Measurements from ENCODE around the gene GPR45.

Gene GPR45

DNA sequence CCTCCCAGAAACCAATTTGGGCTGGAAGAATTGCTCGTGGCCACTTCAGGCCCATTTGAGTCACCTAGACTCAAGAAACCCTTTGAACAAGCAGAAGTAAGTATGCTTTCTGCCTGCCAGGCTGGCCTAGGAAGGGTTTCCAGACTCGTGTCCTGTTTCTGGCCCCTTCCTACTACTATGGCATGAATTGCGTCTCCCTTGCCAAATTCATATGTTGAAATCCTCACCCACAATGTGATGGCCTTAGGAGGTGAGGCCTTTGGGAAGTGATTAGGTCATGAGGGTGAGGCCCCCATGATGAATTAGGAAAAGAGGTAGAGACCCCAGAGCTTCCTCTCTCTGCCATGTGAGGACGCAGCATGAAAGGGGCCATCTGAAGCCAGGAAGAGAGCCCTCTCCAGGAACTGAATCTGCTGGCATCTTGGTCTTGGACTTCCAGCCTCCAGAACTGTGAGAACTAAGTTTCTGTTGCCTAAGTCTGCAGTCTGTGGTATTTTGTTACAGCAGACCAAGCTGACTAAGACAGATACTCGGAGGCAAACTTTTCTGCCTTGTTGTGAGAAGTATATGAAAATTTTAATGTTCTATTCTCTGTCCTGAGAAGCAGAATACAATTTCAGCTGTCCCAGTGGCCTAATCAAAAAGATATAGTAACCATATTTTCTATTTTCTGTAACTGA is 13.1 kb downstream of the GPR45 start:
- DNase-seq = no peak
- no peak for ATAC-seq

- no peak for DNase-seq
- no peak for ATAC-seq
Observed at GRCh38 chr2:105255979-105256378, 14.4 kb downstream of the GPR45 start.

- ATAC-seq (no peak), DNase-seq (no peak)
Observed at GRCh38 chr2:105256431-105257047, 15.0 kb downstream of the GPR45 start.

DNA sequence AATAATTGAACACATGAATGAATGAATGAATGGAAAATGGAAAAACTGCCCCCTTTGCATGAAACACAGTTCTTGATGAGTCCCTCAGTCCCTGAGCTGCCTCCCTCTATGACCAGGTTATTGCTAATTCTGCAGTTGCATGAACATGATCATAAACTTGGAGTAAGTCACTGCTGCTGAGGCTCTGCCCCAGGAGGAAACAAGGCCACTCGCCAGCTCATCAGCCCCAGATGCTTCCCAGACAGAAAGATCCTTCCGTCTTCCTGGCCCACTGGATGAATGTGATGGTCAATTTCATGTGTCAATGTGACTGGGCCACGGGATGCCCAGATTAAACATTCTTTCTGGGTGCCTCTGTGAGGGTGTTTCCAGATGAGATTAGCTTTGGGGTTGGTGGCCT is 16.4 kb downstream of the GPR45 start:
- no peak for DNase-seq
- no peak for ATAC-seq

DNA sequence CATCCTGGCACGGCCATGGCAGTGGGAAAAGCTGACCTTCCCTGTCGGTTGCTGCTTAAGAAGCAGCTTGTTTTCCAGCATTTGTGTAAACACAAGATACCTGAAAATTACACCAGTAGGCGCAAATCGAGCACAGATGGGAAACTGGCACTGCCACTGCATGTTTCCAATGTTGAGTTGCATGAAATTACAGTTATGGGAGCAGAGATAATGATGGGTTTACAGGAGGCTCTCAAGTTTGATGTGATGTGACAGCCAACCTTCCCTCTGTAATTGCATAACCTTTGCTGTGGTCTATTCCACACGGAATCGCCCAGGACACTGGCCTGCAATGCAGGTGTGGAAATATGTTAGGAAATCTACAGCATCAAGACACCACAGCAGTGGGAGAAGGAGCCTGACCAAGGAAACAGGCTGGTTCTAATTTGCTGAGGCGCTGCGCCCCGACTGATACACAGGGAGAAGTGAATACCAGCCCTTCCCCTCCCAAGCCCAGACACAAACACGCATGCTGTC is 17.4 kb downstream of the GPR45 start:
- DNase-seq (no peak), ATAC-seq (no peak)

- ATAC-seq (no peak), DNase-seq (no peak)
Observed at GRCh38 chr2:105261061-105261460, 19.5 kb downstream of the GPR45 start.

- DNase-seq = no peak
- ATAC-seq = no peak
Observed at GRCh38 chr2:105262651-105263091, 21.1 kb downstream of the GPR45 start.

DNA sequence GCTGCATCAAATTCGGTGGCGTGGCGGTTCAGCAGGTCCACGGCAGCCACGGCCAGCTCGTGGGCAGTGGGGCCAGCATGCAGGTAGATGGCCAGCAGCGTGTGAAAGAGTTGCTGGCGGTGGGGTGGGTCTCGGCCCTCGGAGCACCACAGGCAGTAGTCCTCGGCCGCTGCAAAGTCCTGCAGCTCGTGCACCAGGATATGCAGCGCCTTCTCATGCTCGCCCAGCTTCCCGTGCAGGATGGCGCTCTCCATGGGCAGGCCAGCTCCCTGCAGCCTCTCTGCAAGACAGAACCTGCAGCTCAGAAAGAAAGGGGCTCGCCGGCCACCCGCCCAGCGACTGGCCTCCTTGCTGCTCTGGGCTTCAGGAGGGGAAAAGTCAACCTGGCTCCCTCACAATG is 27.9 kb downstream of the GPR45 start:
- no peak for DNase-seq
- ATAC-seq = no peak

GRCh38 chr2:105271393-105272045 is 30.0 kb downstream of the GPR45 start:
- DNase-seq (no peak), ATAC-seq (no peak)

DNA sequence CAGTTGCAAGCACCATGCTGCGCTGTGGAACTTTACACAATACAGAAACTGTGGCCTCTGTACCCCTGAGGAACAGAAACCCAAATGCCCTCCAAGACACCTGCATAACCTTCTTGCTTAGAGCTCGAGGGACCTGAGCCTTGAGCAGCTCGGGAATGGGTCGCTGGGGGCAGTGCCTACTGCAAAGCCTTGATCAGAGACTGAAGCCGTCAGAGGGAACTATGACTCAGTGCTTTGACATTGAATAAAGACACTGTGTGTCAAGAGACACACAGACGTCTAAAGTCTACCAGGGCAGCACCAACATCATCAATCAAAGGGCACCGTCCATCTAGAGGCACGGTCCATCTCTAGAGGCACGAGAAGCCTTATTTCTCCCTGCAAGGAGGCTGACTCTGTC is 30.6 kb downstream of the GPR45 start:
- ATAC-seq (no peak), DNase-seq (no peak)

DNA sequence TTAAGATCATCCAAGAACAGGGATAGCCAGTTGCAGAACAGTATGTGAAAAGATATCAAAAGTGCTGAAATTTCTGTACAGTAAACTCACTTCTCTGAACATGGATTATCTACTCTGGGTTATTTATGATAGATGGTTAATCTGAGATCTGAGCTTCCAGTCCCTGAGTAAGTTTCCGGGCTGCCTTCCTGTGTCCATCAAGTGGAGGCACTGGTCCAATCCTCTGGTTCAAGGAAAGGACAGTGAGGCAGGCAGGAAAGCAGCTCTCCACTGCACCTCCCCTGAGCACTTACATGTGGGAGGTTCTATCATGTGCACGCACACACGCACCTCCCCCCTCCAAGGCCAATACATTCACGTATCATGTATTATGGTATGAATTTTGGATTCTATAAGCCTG is 32.5 kb downstream of the GPR45 start:
- ATAC-seq (no peak), DNase-seq (no peak)

DNA sequence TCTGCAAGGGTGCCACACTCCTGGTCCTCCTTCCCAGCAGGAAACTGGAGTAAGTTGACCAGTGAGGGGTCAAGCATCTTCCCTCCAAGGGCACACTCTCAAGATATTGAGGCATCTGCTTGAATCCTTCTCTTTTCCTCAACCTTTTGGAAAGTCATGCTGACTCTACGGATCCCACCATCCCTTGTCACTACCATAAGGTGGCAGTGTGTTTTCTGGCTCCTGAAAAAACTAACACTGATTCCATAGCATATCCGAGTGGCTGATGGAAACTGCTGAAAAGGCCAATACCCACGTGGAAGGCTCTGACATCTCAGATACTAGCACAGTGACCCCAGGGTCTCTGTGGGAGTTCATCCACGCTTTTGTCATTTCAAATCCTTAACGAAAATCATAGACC is 37.1 kb downstream of the GPR45 start:
- DNase-seq = no peak
- no peak for ATAC-seq

DNA sequence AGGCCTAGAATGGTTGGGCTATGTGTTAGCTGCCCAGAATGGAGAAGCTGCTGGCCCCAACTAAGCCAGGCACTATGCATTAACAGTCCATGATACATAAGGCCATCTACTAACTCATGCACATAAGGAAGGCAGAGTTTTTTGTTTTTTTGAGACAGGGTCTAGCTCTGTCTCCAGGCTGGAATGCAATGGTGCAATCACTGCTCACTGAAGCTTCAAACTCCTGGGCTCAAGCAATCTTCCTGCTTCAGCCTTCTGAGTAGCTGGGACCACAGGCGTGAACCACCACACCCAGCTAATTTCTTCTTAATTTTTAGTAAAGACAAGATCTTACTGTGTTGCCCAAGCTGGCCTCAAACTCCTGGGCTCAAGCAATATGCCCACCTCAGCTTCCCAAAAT is 37.6 kb downstream of the GPR45 start:
- DNase-seq (no peak), ATAC-seq (no peak)

GRCh38 chr2:105280281-105280680 is 38.7 kb downstream of the GPR45 start:
- DNase-seq = no peak
- no peak for ATAC-seq

GRCh38 chr2:105283532-105283931 is 42.0 kb downstream of the GPR45 start:
- DNase-seq (no peak), ATAC-seq (no peak)

- no peak for ATAC-seq
- peak; percentile 44 for DNase-seq
Observed at GRCh38 chr2:105287692-105288091, 46.1 kb downstream of the GPR45 start.

GRCh38 chr2:105288133-105288532 is 46.6 kb downstream of the GPR45 start:
- ATAC-seq (no peak), DNase-seq (no peak)

- no peak for DNase-seq
- ATAC-seq = no peak
Observed at GRCh38 chr2:105290981-105291660, 49.6 kb downstream of the GPR45 start.

DNA sequence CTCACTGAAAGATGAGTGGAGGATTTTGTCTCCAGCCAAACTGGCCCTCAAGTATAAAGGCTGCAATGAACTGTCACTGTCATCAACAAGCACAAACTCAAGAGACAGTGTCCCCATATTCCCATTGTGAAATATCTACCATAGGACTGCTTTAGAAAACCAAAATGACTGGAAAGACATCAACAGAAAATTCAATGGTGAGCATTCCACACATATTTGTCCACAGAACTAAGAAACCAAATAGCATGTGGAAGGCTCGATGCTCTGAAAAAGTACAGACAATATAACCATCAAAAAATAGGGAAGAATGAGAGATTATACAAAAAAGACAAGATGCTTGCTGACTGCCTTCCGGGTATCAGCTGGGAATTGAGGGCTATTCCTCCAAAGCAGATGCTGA is 50.4 kb downstream of the GPR45 start:
- ATAC-seq (no peak), DNase-seq (no peak)
